ENCODE data around the gene DNMT3A. TPM values are rescaled to one million over a fixed set of nuclear protein-coding genes. Genes with fewer than 3 reads are reported as not detected.

DNMT3A gene
- total and polyA plus RNA-seq, 2 of the 8 experiments (the other 6 are each of a cell fraction or from before 2014, with no cell fraction given) = 33.6 to 178 TPM

- no peak for TF ChIP-seq USF2 (IDR thresholded peaks at IDR 0.05; ENCODE audit: low read length)
- TF ChIP-seq ZNF274 (IDR thresholded peaks at IDR 0.05; ENCODE audit: borderline replicate concordance, extremely low read depth, low read length) = no peak
These were observed 153.9 kb downstream of the DNMT3A start (continued) for GRCh38 chr2:25187729-25188350.
